Measurements from ENCODE around the gene SLC16A11.

Gene SLC16A11

GRCh38 chr17:7011942-7012254, 32.0 kb downstream of the SLC16A11 start:
- H3K4me1 ChIP-seq (ENCODE audit: control insufficient read depth, low read length): peaks cover 25% of the 10 kb centered on the region
- H3K9me2 ChIP-seq (replicated peaks; ENCODE audit: control insufficient read depth, low read length): no peaks in the 10 kb centered on the region
- peak overlapping the region; percentile 82 for H3K4me3 ChIP-seq (ENCODE audit: low read length)
- H3K79me2 ChIP-seq (ENCODE audit: control insufficient read depth, low read length): peaks cover 60% of the 10 kb centered on the region
- H3K27ac ChIP-seq (ENCODE audit: low read depth, low read length): peak overlapping the region; percentile 94; the same call in 1 of the 2 replicates
- no peaks in the 10 kb centered on the region for H3K27me3 ChIP-seq (ENCODE audit: control insufficient read depth, low read length)
- H3K36me3 ChIP-seq (ENCODE audit: control insufficient read depth, low read length): peaks cover 24% of the 10 kb centered on the region
- peaks cover 14% of the 10 kb centered on the region for H3F3A ChIP-seq (ENCODE audit: control insufficient read depth, insufficient read depth)
- TF ChIP-seq CTCF (IDR thresholded peaks at IDR 0.05; ENCODE audit: low read depth, low read length, poor library complexity, severe bottlenecking) (no peak), EZH2phosphoT487 (IDR thresholded peaks at IDR 0.05; ENCODE audit: borderline replicate concordance, low read length) (no peak)
- H4K20me1 ChIP-seq (ENCODE audit: control insufficient read depth, insufficient read depth, low read depth, low read length): no peaks in the 10 kb centered on the region
- H3K4me2 ChIP-seq (ENCODE audit: low read length): peak overlapping the region; percentile 84
- no peaks in the 10 kb centered on the region for H3K9me3 ChIP-seq (ENCODE audit: control insufficient read depth, insufficient read depth, low read length)

GRCh38 chr17:7011415-7011814, 32.5 kb downstream of the SLC16A11 start:
- TF ChIP-seq EZH2phosphoT487 (IDR thresholded peaks at IDR 0.05; ENCODE audit: borderline replicate concordance, low read length): no peak
- no peak for TF ChIP-seq CTCF (IDR thresholded peaks at IDR 0.05; ENCODE audit: low read depth, low read length, poor library complexity, severe bottlenecking)
- Histone ChIP-seq H3K27ac (ENCODE audit: low read depth, low read length) (no peak overlapping the region), H3K27me3 (ENCODE audit: control insufficient read depth, low read length) (no peaks in the 10 kb centered on the region), H3K4me1 (ENCODE audit: control insufficient read depth, low read length) (peaks cover 25% of the 10 kb centered on the region), H3K9me2 (replicated peaks; ENCODE audit: control insufficient read depth, low read length) (no peaks in the 10 kb centered on the region), H3K4me3 (ENCODE audit: low read length) (peak overlapping the region; percentile 82), H3K79me2 (ENCODE audit: control insufficient read depth, low read length) (peaks cover 62% of the 10 kb centered on the region), H3F3A (ENCODE audit: control insufficient read depth, insufficient read depth) (peaks cover 13% of the 10 kb centered on the region), H4K20me1 (ENCODE audit: control insufficient read depth, insufficient read depth, low read depth, low read length) (no peaks in the 10 kb centered on the region), H3K36me3 (ENCODE audit: control insufficient read depth, low read length) (peaks cover 22% of the 10 kb centered on the region), H3K4me2 (ENCODE audit: low read length) (peak overlapping the region; percentile 84), H3K9me3 (ENCODE audit: control insufficient read depth, insufficient read depth, low read length) (no peaks in the 10 kb centered on the region)

- peak overlapping the region; percentile 84 for H3K4me2 ChIP-seq (ENCODE audit: low read length)
- H3K27me3 ChIP-seq (ENCODE audit: control insufficient read depth, low read length): no peaks in the 10 kb centered on the region
- H4K20me1 ChIP-seq (ENCODE audit: control insufficient read depth, insufficient read depth, low read depth, low read length): no peaks in the 10 kb centered on the region
- H3K4me3 ChIP-seq (ENCODE audit: low read length): peak overlapping the region; percentile 82; the same call in 1 of the 2 replicates
- peaks cover 20% of the 10 kb centered on the region for H3K4me1 ChIP-seq (ENCODE audit: control insufficient read depth, low read length)
- no peaks in the 10 kb centered on the region for H3K9me3 ChIP-seq (ENCODE audit: control insufficient read depth, insufficient read depth, low read length)
- TF ChIP-seq CTCF (IDR thresholded peaks at IDR 0.05; ENCODE audit: low read depth, low read length, poor library complexity, severe bottlenecking) (no peak), EZH2phosphoT487 (IDR thresholded peaks at IDR 0.05; ENCODE audit: borderline replicate concordance, low read length) (no peak)
- peaks cover 22% of the 10 kb centered on the region for H3K36me3 ChIP-seq (ENCODE audit: control insufficient read depth, low read length)
- H3K9me2 ChIP-seq (replicated peaks; ENCODE audit: control insufficient read depth, low read length): no peaks in the 10 kb centered on the region
- peaks cover 11% of the 10 kb centered on the region for H3F3A ChIP-seq (ENCODE audit: control insufficient read depth, insufficient read depth)
- H3K27ac ChIP-seq (ENCODE audit: low read depth, low read length): no peak overlapping the region
- peaks cover 62% of the 10 kb centered on the region for H3K79me2 ChIP-seq (ENCODE audit: control insufficient read depth, low read length)
These were observed 33.4 kb downstream of the SLC16A11 start for GRCh38 chr17:7010523-7010922.
